ENCODE data around the gene MAP1B. TPM values are rescaled to one million over a fixed set of nuclear protein-coding genes. Genes with fewer than 3 reads are reported as not detected.

The MAP1B gene
- total and polyA plus RNA-seq, 4 donors: 0.58 to 5.0 (median 2.1) TPM

DNA sequence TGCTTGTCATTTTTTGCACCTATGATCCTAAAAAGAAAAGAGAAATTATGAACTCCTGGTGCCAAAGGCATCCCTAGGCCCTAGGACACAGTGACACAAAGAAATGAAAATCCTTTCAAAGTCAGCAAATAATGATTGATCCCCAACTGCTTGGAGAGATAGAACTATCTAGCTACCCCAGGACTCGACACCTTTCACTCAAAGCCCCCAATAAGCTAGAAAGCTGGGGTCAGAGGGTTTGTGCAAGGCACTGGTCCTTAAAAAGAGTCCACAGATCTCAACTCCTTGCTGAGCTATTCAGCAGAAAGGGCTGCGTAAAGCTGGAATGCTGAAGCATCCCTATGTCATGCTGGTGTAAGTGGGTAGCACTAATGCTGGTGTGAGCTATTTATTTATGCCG, 31.8 kb upstream of the MAP1B start:
- Histone ChIP-seq H3K9me3 (ENCODE audit: control insufficient read depth in 4 of 4, low read length in 3 of 4) (no peaks in the 10 kb centered on the region), H3K36me3 (ENCODE audit: control insufficient read depth in 4 of 4, insufficient read depth in 3 of 4, low read depth in 1 of 4, low read length in 3 of 4) (no peaks in the 10 kb centered on the region), H3K9ac (ENCODE audit: low read depth in 1 of 2, low read length in 2 of 2) (no peak overlapping the region), H3K4me3 (ENCODE audit: low read depth in 1 of 3, low read length in 3 of 3) (no peak overlapping the region), H3K4me1 (ENCODE audit: control insufficient read depth in 4 of 4, insufficient read depth in 4 of 4, low read length in 3 of 4) (no peaks in the 10 kb centered on the region), H3K27me3 (ENCODE audit: control insufficient read depth in 4 of 4, insufficient read depth in 4 of 4, low read length in 3 of 4) (peaks cover 0 to 2% (median under 1%) of the 10 kb centered on the region in 4 donors), H3K27ac (ENCODE audit: low read depth in 1 of 2, low read length in 2 of 2) (no peak overlapping the region)
- TF ChIP-seq RXRA (IDR thresholded peaks at IDR 0.05) (no peak), TAF1 (conservative IDR thresholded peaks at IDR 0.05) (no peak), NR2F2 (IDR thresholded peaks at IDR 0.05) (no peak), SP1 (IDR thresholded peaks at IDR 0.05) (no peak)
- TF ChIP-seq, protein P1, sequence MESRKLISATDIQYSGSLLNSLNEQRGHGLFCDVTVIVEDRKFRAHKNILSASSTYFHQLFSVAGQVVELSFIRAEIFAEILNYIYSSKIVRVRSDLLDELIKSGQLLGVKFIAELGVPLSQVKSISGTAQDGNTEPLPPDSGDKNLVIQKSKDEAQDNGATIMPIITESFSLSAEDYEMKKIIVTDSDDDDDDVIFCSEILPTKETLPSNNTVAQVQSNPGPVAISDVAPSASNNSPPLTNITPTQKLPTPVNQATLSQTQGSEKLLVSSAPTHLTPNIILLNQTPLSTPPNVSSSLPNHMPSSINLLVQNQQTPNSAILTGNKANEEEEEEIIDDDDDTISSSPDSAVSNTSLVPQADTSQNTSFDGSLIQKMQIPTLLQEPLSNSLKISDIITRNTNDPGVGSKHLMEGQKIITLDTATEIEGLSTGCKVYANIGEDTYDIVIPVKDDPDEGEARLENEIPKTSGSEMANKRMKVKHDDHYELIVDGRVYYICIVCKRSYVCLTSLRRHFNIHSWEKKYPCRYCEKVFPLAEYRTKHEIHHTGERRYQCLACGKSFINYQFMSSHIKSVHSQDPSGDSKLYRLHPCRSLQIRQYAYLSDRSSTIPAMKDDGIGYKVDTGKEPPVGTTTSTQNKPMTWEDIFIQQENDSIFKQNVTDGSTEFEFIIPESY (IDR thresholded peaks at IDR 0.05): no peak
- WGBS: 84% methylated on average over 3 of the region's 3 CpGs
- no peak for DNase-seq (ENCODE audit: low spot score)

DNA sequence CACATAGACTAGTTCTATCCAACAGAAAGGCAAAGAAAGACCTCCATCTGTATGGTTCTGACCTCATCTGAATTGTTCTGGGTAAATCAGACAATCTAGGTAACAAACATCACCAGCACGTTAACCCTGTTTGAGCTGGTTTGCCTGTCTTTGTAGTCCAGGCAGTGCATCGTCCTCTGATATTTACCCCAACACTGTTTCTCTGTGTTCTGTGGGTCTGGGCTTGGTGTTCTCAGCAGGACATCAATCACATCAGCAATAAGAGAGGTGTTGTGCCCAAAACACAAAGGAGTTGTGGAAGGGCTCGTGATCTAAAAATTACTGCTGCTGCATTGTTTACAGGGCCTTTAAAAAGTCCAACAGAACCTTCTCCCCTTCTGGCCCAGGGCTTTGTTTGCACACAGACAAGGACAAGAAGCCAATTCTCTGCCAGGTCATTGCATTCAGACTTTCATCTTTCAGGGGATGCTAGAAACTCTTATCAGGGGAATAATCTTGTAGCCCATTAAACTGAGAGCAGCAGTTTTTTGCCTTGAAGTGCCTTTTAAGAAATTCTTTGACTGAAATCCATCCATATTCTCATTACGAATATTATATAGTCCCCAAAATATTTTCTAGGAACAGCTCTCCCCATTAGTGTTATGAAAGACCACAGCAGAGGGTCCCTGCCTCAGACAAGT, 30.5 kb upstream of the MAP1B start:
- no peak for DNase-seq (ENCODE audit: low spot score)
- WGBS: 64% methylated on average over 4 of the region's 4 CpGs
- no peak for TF ChIP-seq FOXA1 (IDR thresholded peaks at IDR 0.05)
- TF ChIP-seq HNF4G (IDR thresholded peaks at IDR 0.05): no peak
- no peak for TF ChIP-seq HNF4A (conservative IDR thresholded peaks at IDR 0.05)
- no peak for TF ChIP-seq RAD21 (IDR thresholded peaks at IDR 0.05)
- TF ChIP-seq TAF1 (conservative IDR thresholded peaks at IDR 0.05): no peak
- no peak for TF ChIP-seq NR2F2 (IDR thresholded peaks at IDR 0.05)
- no peak for TF ChIP-seq SP1 (IDR thresholded peaks at IDR 0.05)
- TF ChIP-seq GABPA (IDR thresholded peaks at IDR 0.05 in 1 of 2, conservative IDR thresholded peaks at IDR 0.05 in 1 of 2): no peak
- TF ChIP-seq EGR1 (IDR thresholded peaks at IDR 0.05; ENCODE audit: low read depth in 2 of 2): no peak
- TF ChIP-seq, protein P2, sequence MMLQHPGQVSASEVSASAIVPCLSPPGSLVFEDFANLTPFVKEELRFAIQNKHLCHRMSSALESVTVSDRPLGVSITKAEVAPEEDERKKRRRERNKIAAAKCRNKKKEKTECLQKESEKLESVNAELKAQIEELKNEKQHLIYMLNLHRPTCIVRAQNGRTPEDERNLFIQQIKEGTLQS (IDR thresholded peaks at IDR 0.05): no peak
- TF ChIP-seq, protein P1 (IDR thresholded peaks at IDR 0.05): no peak
- TF ChIP-seq, protein P3, sequence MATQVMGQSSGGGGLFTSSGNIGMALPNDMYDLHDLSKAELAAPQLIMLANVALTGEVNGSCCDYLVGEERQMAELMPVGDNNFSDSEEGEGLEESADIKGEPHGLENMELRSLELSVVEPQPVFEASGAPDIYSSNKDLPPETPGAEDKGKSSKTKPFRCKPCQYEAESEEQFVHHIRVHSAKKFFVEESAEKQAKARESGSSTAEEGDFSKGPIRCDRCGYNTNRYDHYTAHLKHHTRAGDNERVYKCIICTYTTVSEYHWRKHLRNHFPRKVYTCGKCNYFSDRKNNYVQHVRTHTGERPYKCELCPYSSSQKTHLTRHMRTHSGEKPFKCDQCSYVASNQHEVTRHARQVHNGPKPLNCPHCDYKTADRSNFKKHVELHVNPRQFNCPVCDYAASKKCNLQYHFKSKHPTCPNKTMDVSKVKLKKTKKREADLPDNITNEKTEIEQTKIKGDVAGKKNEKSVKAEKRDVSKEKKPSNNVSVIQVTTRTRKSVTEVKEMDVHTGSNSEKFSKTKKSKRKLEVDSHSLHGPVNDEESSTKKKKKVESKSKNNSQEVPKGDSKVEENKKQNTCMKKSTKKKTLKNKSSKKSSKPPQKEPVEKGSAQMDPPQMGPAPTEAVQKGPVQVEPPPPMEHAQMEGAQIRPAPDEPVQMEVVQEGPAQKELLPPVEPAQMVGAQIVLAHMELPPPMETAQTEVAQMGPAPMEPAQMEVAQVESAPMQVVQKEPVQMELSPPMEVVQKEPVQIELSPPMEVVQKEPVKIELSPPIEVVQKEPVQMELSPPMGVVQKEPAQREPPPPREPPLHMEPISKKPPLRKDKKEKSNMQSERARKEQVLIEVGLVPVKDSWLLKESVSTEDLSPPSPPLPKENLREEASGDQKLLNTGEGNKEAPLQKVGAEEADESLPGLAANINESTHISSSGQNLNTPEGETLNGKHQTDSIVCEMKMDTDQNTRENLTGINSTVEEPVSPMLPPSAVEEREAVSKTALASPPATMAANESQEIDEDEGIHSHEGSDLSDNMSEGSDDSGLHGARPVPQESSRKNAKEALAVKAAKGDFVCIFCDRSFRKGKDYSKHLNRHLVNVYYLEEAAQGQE (IDR thresholded peaks at IDR 0.05): no peak
- TF ChIP-seq, protein P4, sequence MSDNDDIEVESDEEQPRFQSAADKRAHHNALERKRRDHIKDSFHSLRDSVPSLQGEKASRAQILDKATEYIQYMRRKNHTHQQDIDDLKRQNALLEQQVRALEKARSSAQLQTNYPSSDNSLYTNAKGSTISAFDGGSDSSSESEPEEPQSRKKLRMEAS (IDR thresholded peaks at IDR 0.05): no peak
- TF ChIP-seq RXRA (IDR thresholded peaks at IDR 0.05): no peak
- TF ChIP-seq, protein P5, sequence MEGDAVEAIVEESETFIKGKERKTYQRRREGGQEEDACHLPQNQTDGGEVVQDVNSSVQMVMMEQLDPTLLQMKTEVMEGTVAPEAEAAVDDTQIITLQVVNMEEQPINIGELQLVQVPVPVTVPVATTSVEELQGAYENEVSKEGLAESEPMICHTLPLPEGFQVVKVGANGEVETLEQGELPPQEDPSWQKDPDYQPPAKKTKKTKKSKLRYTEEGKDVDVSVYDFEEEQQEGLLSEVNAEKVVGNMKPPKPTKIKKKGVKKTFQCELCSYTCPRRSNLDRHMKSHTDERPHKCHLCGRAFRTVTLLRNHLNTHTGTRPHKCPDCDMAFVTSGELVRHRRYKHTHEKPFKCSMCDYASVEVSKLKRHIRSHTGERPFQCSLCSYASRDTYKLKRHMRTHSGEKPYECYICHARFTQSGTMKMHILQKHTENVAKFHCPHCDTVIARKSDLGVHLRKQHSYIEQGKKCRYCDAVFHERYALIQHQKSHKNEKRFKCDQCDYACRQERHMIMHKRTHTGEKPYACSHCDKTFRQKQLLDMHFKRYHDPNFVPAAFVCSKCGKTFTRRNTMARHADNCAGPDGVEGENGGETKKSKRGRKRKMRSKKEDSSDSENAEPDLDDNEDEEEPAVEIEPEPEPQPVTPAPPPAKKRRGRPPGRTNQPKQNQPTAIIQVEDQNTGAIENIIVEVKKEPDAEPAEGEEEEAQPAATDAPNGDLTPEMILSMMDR (IDR thresholded peaks at IDR 0.05; ENCODE audit: low read depth, low read length, missing input control): no peak
- TF ChIP-seq FOXA2 (IDR thresholded peaks at IDR 0.05): no peak
- TF ChIP-seq YY1 (IDR thresholded peaks at IDR 0.05): no peak
- TF ChIP-seq JUND (IDR thresholded peaks at IDR 0.05): no peak
- H3K36me3 ChIP-seq (ENCODE audit: control insufficient read depth in 4 of 4, insufficient read depth in 3 of 4, low read depth in 1 of 4, low read length in 3 of 4): no peaks in the 10 kb centered on the region
- no peak overlapping the region for H3K27ac ChIP-seq (ENCODE audit: low read depth in 1 of 2, low read length in 2 of 2)
- no peak overlapping the region for H3K9ac ChIP-seq (ENCODE audit: low read depth in 1 of 2, low read length in 2 of 2)
- H3K27me3 ChIP-seq (ENCODE audit: control insufficient read depth in 4 of 4, insufficient read depth in 4 of 4, low read length in 3 of 4): peaks cover 0 to 2% (median 0%) of the 10 kb centered on the region in 4 donors
- H3K4me1 ChIP-seq (ENCODE audit: control insufficient read depth in 4 of 4, insufficient read depth in 4 of 4, low read length in 3 of 4): no peaks in the 10 kb centered on the region
- H3K9me3 ChIP-seq (ENCODE audit: control insufficient read depth in 4 of 4, low read length in 3 of 4): no peaks in the 10 kb centered on the region
- H3K4me3 ChIP-seq (ENCODE audit: low read depth in 1 of 3, low read length in 3 of 3): no peak overlapping the region
